H9 (cell line): Measurements from ENCODE around the gene C1QTNF1. TPM values are rescaled to one million over a fixed set of nuclear protein-coding genes. Genes with fewer than 3 reads are reported as not detected.

Experiments used
- DNase-seq: peaks from one replicate; pipeline ENCODE4 v3.0.0-alpha.2; 2017
- H2AFZ ChIP-seq: one replicate; pipeline ENCODE4 v1.6.1; 2013; ENCODE audit warnings: mild to moderate bottlenecking, low read length, control low read depth, moderate library complexity
- H2AK5ac ChIP-seq: 2 replicates; pipeline ENCODE4 v1.6.1; 2013; ENCODE audit warnings: low read length, control low read depth, mixed read lengths; ENCODE audit not compliant: insufficient read length
- H2BK120ac ChIP-seq: one replicate; pipeline ENCODE4 v1.6.1; 2013; ENCODE audit warnings: low read depth, mild to moderate bottlenecking, low read length, control low read depth, inconsistent platforms; ENCODE audit not compliant: poor library complexity, severe bottlenecking
- H2BK12ac ChIP-seq: 2 replicates; pipeline ENCODE4 v1.6.1; 2013; ENCODE audit warnings: low read length, control low read depth, mixed read lengths, low read depth; ENCODE audit not compliant: insufficient read length
- H2BK15ac ChIP-seq: 2 replicates; pipeline ENCODE4 v1.6.1; 2013; ENCODE audit warnings: low read depth, low read length, control low read depth
- H2BK20ac ChIP-seq: one replicate; pipeline ENCODE4 v1.6.1; 2013; ENCODE audit warnings: low read depth, mild to moderate bottlenecking, low read length, control low read depth, inconsistent platforms; ENCODE audit not compliant: poor library complexity, severe bottlenecking
- H2BK5ac ChIP-seq: 2 replicates; pipeline ENCODE4 v1.6.1; 2013; ENCODE audit warnings: low read length, control low read depth, mixed read lengths; ENCODE audit not compliant: insufficient read length
- H3K14ac ChIP-seq: 2 replicates; pipeline ENCODE4 v1.6.1; 2013; ENCODE audit warnings: low read length, control low read depth; ENCODE audit not compliant: insufficient read depth
- H3K18ac ChIP-seq: 2 replicates; pipeline ENCODE4 v1.6.1; 2013; ENCODE audit warnings: low read depth, mild to moderate bottlenecking, mixed read lengths, low read length, control low read depth; ENCODE audit not compliant: insufficient read length
- H3K23ac ChIP-seq: 2 replicates; pipeline ENCODE4 v1.6.1; 2013; ENCODE audit warnings: low read length, control low read depth, mixed read lengths, low read depth; ENCODE audit not compliant: insufficient read length
- H3K23me2 ChIP-seq: 2 replicates; pipeline ENCODE4 v1.6.1; 2013; ENCODE audit warnings: low read depth, mild to moderate bottlenecking, mixed read lengths, low read length, control low read depth; ENCODE audit not compliant: insufficient read length, poor library complexity, severe bottlenecking
- H3K27ac ChIP-seq: 2 replicates; pipeline ENCODE4 v1.5.1; 2013; ENCODE audit warnings: low read length, control low read depth, mixed read lengths, low read depth; ENCODE audit not compliant: insufficient read length
- H3K27me3 ChIP-seq: 2 replicates; pipeline ENCODE4 v1.6.1; 2013; ENCODE audit warnings: low read length, control low read depth, inconsistent platforms; ENCODE audit not compliant: insufficient read depth
- H3K4ac ChIP-seq: 2 replicates; pipeline ENCODE4 v1.6.1; 2013; ENCODE audit warnings: low read depth, mild to moderate bottlenecking, control low read depth, inconsistent platforms, low read length, moderate library complexity
- H3K4me1 ChIP-seq: 2 replicates; pipeline ENCODE4 v1.6.1; 2013; ENCODE audit warnings: low read length, control low read depth, inconsistent platforms; ENCODE audit not compliant: insufficient read depth
- H3K4me2 ChIP-seq: 2 replicates; pipeline ENCODE4 v1.6.1; 2013; ENCODE audit warnings: low read length, control low read depth, mixed read lengths; ENCODE audit not compliant: insufficient read length, insufficient read depth
- H3K56ac ChIP-seq: 2 replicates; pipeline ENCODE4 v1.6.1; 2013; ENCODE audit warnings: low read depth, mild to moderate bottlenecking, mixed read lengths, low read length, control low read depth; ENCODE audit not compliant: insufficient read length
- H3K79me1 ChIP-seq: 2 replicates; pipeline ENCODE4 v1.6.1; 2013; ENCODE audit warnings: low read depth, mild to moderate bottlenecking, moderate library complexity, low read length, control low read depth, inconsistent platforms; ENCODE audit not compliant: insufficient read depth, poor library complexity, severe bottlenecking
- H3K79me2 ChIP-seq: 2 replicates; pipeline ENCODE4 v1.6.1; 2013; ENCODE audit warnings: low read length, control low read depth, inconsistent platforms; ENCODE audit not compliant: insufficient read depth
- H3K9ac ChIP-seq: 2 replicates; pipeline ENCODE4 v1.6.1; 2013; ENCODE audit warnings: low read length, control low read depth, mixed read lengths; ENCODE audit not compliant: insufficient read length; ENCODE audit errors: extremely low read depth
- H3K9me3 ChIP-seq: one replicate; pipeline ENCODE4 v1.6.1; 2013; ENCODE audit warnings: low read depth, low read length, inconsistent platforms; ENCODE audit not compliant: control insufficient read depth
- H3T11ph ChIP-seq: one replicate; pipeline ENCODE4 v1.6.1; 2013; ENCODE audit warnings: mild to moderate bottlenecking, low read length, control low read depth, inconsistent platforms
- H4K20me1 ChIP-seq: one replicate; pipeline ENCODE4 v1.6.1; 2013; ENCODE audit not compliant: control insufficient read depth, insufficient read length, insufficient read depth
- H4K5ac ChIP-seq: 2 replicates; pipeline ENCODE4 v1.6.1; 2013; ENCODE audit warnings: low read depth, mild to moderate bottlenecking, mixed read lengths, low read length, control low read depth; ENCODE audit not compliant: insufficient read length
- H4K8ac ChIP-seq: replicated peaks from 2 replicates; pipeline ENCODE4 v1.6.1; 2013; ENCODE audit warnings: low read length, control low read depth, mixed read lengths, low read depth; ENCODE audit not compliant: insufficient read length
- H4K91ac ChIP-seq: 2 replicates; pipeline ENCODE4 v1.6.1; 2013; ENCODE audit warnings: low read depth, mild to moderate bottlenecking, moderate library complexity, mixed read lengths, low read length, control low read depth; ENCODE audit not compliant: insufficient read length
- H3K27ac Mint-ChIP-seq, 3 experiments: 2 replicates in 2 of 3; 3 replicates in 1 of 3; pipeline ENCODE4 v1.8.0; 2020 to 2021; ENCODE audit warnings: mixed read lengths in 3 of 3, mild to moderate bottlenecking in 1 of 3, moderate library complexity in 1 of 3
- H3K27me3 Mint-ChIP-seq: 2 replicates; pipeline ENCODE4 v1.8.0; 2021; ENCODE audit warnings: low read depth, mild to moderate bottlenecking, moderate library complexity, mixed read lengths
- H3K36me3 Mint-ChIP-seq, 3 experiments: 2 replicates in 2 of 3; 3 replicates in 1 of 3; pipeline ENCODE4 v1.8.0; 2020 to 2021; ENCODE audit warnings: low read depth in 3 of 3, mixed read lengths in 3 of 3; ENCODE audit not compliant: insufficient read depth in 1 of 3
- H3K4me1 Mint-ChIP-seq, 2 experiments: 2 replicates each; pipeline ENCODE4 v1.8.0; 2020; ENCODE audit warnings: mixed read lengths in 2 of 2
- H3K4me3 Mint-ChIP-seq, 2 experiments: 2 replicates in 1 of 2; 3 replicates in 1 of 2; pipeline ENCODE4 v1.8.0; 2020 to 2021; ENCODE audit warnings: mild to moderate bottlenecking in 2 of 2, mixed read lengths in 2 of 2, moderate library complexity in 1 of 2
- H3K9me3 Mint-ChIP-seq, 2 experiments: 2 replicates in 1 of 2; 3 replicates in 1 of 2; pipeline ENCODE4 v1.8.0; 2020; ENCODE audit warnings: mild to moderate bottlenecking in 2 of 2, mixed read lengths in 2 of 2, moderate library complexity in 1 of 2
- CTCF ChIP-seq: fragments of 200-600 bp; sonication (generic); conservative IDR thresholded peaks from 3 replicates; pipeline ENCODE4 v1.8.0; 2021; ENCODE audit warnings: antibody characterized with exemption, mild to moderate bottlenecking
- WGBS: extraction: QIAGEN DNeasy Blood & Tissue Kit; methylation state at CpG from one replicate; pipeline ENCODE4 v1.1.7; 2013; ENCODE audit warnings: missing lambda C conversion rate, low lambda C conversion rate, mixed read lengths; ENCODE audit not compliant: insufficient read length; ENCODE audit errors: extremely low coverage; 5-methylcytosine and 5-hydroxymethylcytosine counted together
- total RNA-seq: library from RNA; stranded (reverse); gene quantifications from 2 replicates; pipeline ENCODE4 v1.2.1, GENCODE V29; 2021

The C1QTNF1 gene
- total RNA-seq, 1 experiment from 2014 or later: 0.96 TPM

- no peak overlapping the region for H2AFZ ChIP-seq
- no peak overlapping the region for H3K4me2 ChIP-seq
- H2AK5ac ChIP-seq: no peak overlapping the region
- no peak overlapping the region for H2BK12ac ChIP-seq
- Mint-ChIP-seq H3K36me3 (peaks cover 0 to 4% (median 3%) of the 10 kb centered on the region in 3 experiments; a peak in 3 of 7 replicates), H3K9me3 (peaks cover 31 to 33% of the 10 kb centered on the region in 2 experiments), H3K27ac (no peak overlapping the region), H3K27me3 (peaks cover 57% of the 10 kb centered on the region), H3K4me1 (no peaks in the 10 kb centered on the region), H3K4me3 (no peak overlapping the region)
- H4K20me1 ChIP-seq: no peaks in the 10 kb centered on the region
- no peak overlapping the region for H4K8ac ChIP-seq
- H2BK120ac ChIP-seq: no peak overlapping the region
- H2BK5ac ChIP-seq: no peak overlapping the region
- H3K9me3 ChIP-seq: no peaks in the 10 kb centered on the region
- H3K79me2 ChIP-seq: no peaks in the 10 kb centered on the region
- H3T11ph ChIP-seq: no peak overlapping the region
- no peak overlapping the region for H3K9ac ChIP-seq
- H3K27ac ChIP-seq: no peak overlapping the region
- no peak overlapping the region for H4K91ac ChIP-seq
- H3K23me2 ChIP-seq: no peaks in the 10 kb centered on the region
- H2BK15ac ChIP-seq: no peak overlapping the region
- H3K4me1 ChIP-seq: no peaks in the 10 kb centered on the region
- H4K5ac ChIP-seq: no peak overlapping the region
- H3K4ac ChIP-seq: no peak overlapping the region
- H3K23ac ChIP-seq: no peak overlapping the region
- DNase-seq: no peak
- no peak overlapping the region for H3K18ac ChIP-seq
- no peaks in the 10 kb centered on the region for H3K27me3 ChIP-seq
- no peak overlapping the region for H2BK20ac ChIP-seq
- WGBS: no CpG with 5 or more reads among the region's 2 CpGs
- H3K79me1 ChIP-seq: no peaks in the 10 kb centered on the region
- no peak for TF ChIP-seq CTCF
- H3K56ac ChIP-seq: no peak overlapping the region
- no peak overlapping the region for H3K14ac ChIP-seq
Observed at GRCh38 chr17:79053251-79053925, 29.4 kb downstream of the C1QTNF1 start.
